ENCODE measurements around the gene NXPE1. TPM values are rescaled to one million over a fixed set of nuclear protein-coding genes. Genes with fewer than 3 reads are reported as not detected.

The NXPE1 gene
- total RNA-seq, 8 experiments from 2014 or later = 0.08 to 0.56 (median 0.36) TPM; not detected in 1

DNA sequence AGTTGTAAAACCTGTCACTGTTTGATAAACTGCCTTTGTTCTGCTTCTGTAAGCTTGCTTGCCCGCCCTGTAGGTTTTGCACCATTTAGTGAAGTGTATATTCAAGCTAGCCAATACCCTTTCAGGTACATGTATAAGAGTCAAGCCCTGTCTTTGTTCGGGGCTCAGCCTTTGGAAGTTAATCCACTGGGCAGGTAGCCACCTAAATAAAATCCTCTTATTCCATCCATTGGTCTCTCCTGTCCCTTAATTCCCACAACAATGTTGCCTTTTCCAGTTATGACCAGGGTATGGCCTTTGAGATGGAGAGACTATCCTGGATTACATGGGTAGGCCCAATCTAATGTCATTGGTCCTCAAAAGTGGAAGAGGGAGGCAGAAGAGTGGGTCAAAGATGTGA is 34.0 kb downstream of the NXPE1 start:
- in situ Hi-C loops (cut with MboI; ENCODE audit: low pct_unique_long_range_greater_than_20kb in 2 of 9, low sequenced_read_pairs in 9 of 9, unreplicated experiment in 9 of 9) = no loop called here
- Histone ChIP-seq H3K4me1 (replicated peaks in 1 of 2) (no peaks in the 10 kb centered on the region), H3K4me3 (no peak overlapping the region), H3K27ac (no peak overlapping the region)
- ATAC-seq (replicated peaks in 6 of 8) = no peak
- 0 to 100% (median 67%) methylated on average over 1 to 2 of the region's 2 CpGs; no CpG with 5 or more reads in 3 of the 10 experiments for WGBS, 10 experiments

DNA sequence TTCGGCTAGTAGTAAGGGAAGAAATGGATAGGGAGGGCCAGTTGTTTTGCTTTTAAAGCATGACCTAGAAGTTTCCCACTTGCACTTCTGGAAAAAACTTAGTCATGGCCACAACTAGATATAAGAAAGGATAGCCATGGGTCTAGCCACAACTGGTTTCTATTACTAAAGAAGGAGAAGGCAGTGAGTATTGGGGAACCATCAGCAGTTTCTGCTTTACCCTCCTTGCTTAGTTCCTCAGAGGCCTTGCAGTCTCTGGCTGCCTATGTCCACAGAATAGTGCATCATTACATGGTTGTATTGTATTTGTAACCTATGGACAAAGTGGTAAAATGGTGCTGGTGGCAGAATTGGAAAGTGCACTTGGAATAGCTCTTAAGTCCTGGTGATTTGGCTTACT is 35.6 kb downstream of the NXPE1 start:
- in situ Hi-C loops (cut with MboI; ENCODE audit: low pct_unique_long_range_greater_than_20kb in 2 of 9, low sequenced_read_pairs in 9 of 9, unreplicated experiment in 9 of 9) = no loop called here
- H3K4me3 ChIP-seq = no peak overlapping the region
- no peak for ATAC-seq (replicated peaks in 6 of 8)
- WGBS, 10 experiments = 60 to 89% (median 83%) methylated on average over 1 of the region's 1 CpG; no CpG with 5 or more reads in 4 of the 10 experiments
- H3K4me1 ChIP-seq (replicated peaks in 1 of 2) = no peaks in the 10 kb centered on the region
- no peak overlapping the region for H3K27ac ChIP-seq

DNA sequence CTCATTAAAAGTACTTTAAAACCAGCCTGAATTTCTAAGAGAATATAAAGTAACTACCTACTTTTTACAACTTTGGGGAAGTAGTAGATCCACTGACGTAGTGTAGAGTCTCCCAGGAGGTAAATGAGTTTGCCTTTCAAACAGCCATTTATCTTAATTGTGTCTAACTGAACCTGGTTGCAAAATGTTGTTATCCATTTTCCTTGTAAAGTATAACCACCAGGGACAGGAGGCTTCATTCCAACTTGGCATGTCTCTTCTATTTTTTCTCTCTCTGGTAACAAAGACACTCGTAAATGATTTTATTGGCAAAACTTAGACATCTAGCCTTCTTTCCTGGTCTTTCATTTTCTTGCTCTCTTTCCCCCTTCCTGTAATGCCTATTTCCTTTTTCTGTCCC is 36.9 kb downstream of the NXPE1 start:
- in situ Hi-C loops (cut with MboI; ENCODE audit: low pct_unique_long_range_greater_than_20kb in 2 of 9, low sequenced_read_pairs in 9 of 9, unreplicated experiment in 9 of 9) = no loop called here
- Histone ChIP-seq H3K4me3 (no peak overlapping the region), H3K27ac (no peak overlapping the region), H3K4me1 (replicated peaks in 1 of 2) (no peaks in the 10 kb centered on the region)
- no peak for ATAC-seq (replicated peaks in 6 of 8)
- WGBS, 10 experiments = 0 to 86% (median 71%) methylated on average over 1 to 2 of the region's 2 CpGs

DNA sequence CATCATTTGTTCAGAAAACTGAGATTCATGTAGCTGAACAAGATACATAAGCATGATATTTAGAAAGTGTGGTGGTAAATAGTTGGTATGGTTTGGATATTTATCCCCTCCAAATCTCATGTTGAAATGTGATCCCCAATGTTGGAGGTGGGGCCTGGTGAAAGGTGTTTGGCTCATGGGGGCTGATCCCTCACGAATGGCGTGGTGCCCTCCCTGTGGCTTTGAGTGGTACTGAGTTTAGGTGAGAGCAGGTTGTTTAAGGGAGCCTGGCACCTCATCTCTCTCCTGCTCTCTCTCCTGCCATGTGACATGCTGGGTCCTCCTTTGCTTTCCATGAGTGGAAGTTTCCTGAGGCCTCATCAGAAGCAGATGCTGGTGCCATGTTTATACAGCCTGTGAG is 48.1 kb downstream of the NXPE1 start:
- no peak for ATAC-seq (replicated peaks in 6 of 8)
- H3K27ac ChIP-seq = no peak overlapping the region
- no peaks in the 10 kb centered on the region for H3K4me1 ChIP-seq (replicated peaks in 1 of 2)
- 20 to 92% (median 58%) methylated on average over 1 to 2 of the region's 2 CpGs; no CpG with 5 or more reads in 7 of the 10 experiments for WGBS, 10 experiments
- in situ Hi-C loops (cut with MboI; ENCODE audit: low pct_unique_long_range_greater_than_20kb in 2 of 9, low sequenced_read_pairs in 9 of 9, unreplicated experiment in 9 of 9) = no loop called here
- H3K4me3 ChIP-seq = no peak overlapping the region

DNA sequence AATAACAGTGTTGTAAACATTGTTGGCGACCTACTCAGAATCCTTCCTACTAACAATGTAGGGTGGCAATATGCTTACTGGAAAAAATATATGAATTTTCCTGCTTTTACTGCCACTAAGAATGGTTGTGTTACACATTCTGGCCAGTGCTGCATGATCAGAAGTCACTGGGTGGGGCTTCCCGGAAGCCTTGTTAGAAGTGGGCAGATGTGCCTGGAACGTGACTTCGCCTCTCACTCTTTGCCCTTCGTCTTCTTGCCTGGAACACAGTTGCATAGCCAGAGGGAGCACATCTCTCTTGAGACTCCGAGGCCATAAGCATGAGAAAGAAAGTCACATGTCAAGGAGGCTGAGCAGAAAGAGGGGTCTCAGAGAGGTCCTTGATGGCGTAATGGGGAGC is 48.6 kb downstream of the NXPE1 start:
- peak in 1 of 8 experiments; percentile 95 for ATAC-seq (replicated peaks in 6 of 8)
- 15 to 95% (median 74%) methylated on average over 1 to 7 of the region's 7 CpGs; no CpG with 5 or more reads in 1 of the 10 experiments for WGBS, 10 experiments
- Histone ChIP-seq H3K4me3 (no peak overlapping the region), H3K27ac (no peak overlapping the region), H3K4me1 (replicated peaks in 1 of 2) (no peaks in the 10 kb centered on the region)
- in situ Hi-C loops (cut with MboI; ENCODE audit: low pct_unique_long_range_greater_than_20kb in 2 of 9, low sequenced_read_pairs in 9 of 9, unreplicated experiment in 9 of 9) = no loop called here

DNA sequence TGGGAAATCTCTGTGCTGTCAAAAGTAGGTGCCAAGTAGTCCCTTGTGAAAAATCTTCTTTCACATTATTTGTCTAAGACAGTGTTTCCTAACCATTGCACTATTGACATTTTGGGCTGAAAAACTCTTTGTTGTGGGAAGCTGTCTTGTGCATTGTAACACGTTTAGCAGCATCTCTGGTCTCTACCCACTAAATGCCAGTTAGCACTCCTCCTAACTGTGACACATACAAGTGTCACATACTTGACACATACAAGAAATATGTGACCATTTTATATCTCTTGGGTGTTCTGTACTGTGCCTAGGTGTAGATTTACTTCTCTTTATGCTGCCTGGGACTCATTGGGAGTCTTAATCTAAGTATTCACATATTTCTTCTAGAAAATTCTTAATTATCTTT is 57.8 kb downstream of the NXPE1 start:
- WGBS, 10 experiments = 0 to 100% (median 60%) methylated on average over 1 of the region's 1 CpG; no CpG with 5 or more reads in 3 of the 10 experiments
- in situ Hi-C loops (cut with MboI; ENCODE audit: low pct_unique_long_range_greater_than_20kb in 2 of 9, low sequenced_read_pairs in 9 of 9, unreplicated experiment in 9 of 9) = no loop called here
- no peak overlapping the region for H3K4me3 ChIP-seq

DNA sequence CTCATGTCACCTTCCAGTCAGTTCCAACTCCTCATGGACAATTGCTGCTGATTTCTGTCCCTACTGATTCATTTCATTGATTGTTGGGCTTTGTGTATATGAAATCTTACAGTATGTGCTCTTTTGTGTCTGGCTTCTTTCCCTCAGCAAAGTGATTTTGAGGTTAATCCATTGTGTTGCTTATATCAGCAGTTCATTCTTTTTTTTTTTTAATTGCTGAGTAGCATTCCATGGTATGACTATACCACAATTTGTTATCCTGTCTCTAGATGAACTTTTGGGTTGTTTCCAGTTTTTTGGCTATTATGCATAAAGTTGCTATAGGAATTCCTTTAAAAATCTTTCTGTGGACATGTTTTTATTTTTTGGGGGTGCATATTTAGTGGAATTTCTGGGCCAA is 59.9 kb downstream of the NXPE1 start:
- in situ Hi-C loops (cut with MboI; ENCODE audit: low pct_unique_long_range_greater_than_20kb in 2 of 9, low sequenced_read_pairs in 9 of 9, unreplicated experiment in 9 of 9) = no loop called here
- Histone ChIP-seq H3K4me3 (no peak overlapping the region), H3K4me1 (replicated peaks in 1 of 2) (no peaks in the 10 kb centered on the region), H3K27ac (no peak overlapping the region)
- ATAC-seq (replicated peaks in 6 of 8) = no peak

More for the DNA sequence above, 57.8 kb downstream of the NXPE1 start:
- Histone ChIP-seq H3K27ac (no peak overlapping the region), H3K4me1 (replicated peaks in 1 of 2) (no peaks in the 10 kb centered on the region)
- ATAC-seq (replicated peaks in 6 of 8) = no peak

DNA sequence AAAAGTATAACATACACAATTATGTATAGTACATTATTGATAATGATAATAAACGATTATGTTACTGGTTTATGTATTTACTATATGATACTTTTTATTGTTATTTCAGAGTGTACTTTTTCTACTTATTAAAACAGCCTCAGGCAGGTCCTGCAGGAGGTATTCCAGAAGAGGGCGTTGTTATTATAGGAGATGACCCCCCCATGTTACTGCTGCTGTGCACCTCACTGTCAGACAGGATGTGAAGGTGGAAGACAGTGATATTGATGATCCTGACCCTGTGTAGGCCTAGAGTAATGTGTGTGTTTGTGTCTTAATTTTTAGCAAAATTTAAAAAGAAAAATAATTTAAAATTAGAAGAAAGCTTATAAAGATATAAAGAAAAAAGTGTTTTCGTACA is 62.8 kb downstream of the NXPE1 start:
- Histone ChIP-seq H3K27ac (no peak overlapping the region), H3K4me3 (no peak overlapping the region), H3K4me1 (replicated peaks in 1 of 2) (no peaks in the 10 kb centered on the region)
- ATAC-seq (replicated peaks in 6 of 8) = no peak
- in situ Hi-C loops (cut with MboI; ENCODE audit: low pct_unique_long_range_greater_than_20kb in 2 of 9, low sequenced_read_pairs in 9 of 9, unreplicated experiment in 9 of 9) = no loop called here
- WGBS, 10 experiments = 38 to 100% (median 80%) methylated on average over 1 to 3 of the region's 3 CpGs; no CpG with 5 or more reads in 1 of the 10 experiments

DNA sequence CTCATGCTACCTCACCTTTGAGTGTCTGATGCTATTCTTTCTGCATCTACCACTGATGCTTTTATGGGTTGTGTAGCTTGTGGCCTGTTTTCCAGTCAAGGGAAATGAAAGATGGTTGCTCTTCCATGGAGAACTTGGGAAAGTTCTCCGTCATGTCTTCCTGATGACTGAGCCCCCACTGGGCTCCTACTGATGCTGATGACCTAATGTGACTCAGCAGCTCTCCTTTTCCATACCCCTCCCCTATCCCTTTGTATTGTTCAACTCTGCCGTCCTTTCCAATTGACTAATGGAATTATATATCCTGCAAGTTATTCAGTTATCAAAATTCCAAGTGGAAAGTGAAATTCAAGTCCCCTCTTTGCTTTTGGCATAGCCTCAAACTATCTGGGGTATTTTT is 75.8 kb downstream of the NXPE1 start:
- no peak for ATAC-seq (replicated peaks in 6 of 8)
- H3K4me1 ChIP-seq (replicated peaks in 1 of 2) = no peaks in the 10 kb centered on the region
- H3K27ac ChIP-seq = no peak overlapping the region
- no peak overlapping the region for H3K4me3 ChIP-seq
- WGBS, 10 experiments = 60 to 100% (median 80%) methylated on average over 1 to 2 of the region's 2 CpGs; no CpG with 5 or more reads in 1 of the 10 experiments
- in situ Hi-C loops (cut with MboI; ENCODE audit: low pct_unique_long_range_greater_than_20kb in 2 of 9, low sequenced_read_pairs in 9 of 9, unreplicated experiment in 9 of 9) = no loop called here

DNA sequence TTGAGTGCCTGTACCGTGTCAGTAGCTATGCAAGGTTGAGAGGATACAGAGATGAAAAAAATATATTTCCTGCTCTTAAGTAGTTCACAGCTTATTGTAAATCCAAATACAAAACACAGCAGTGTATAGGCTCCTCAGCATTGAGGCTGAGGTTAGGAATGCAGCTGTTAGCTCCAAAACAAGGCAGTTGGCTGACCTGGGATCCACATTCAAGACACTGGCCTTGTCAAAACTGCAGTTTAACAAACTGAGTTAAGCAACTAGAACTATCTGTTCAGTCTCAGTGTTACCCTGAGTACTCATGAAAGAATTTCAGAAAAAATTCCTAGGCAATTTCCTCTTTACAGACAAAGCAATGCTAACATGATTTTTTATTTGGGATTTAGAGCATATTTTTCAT is 77.6 kb downstream of the NXPE1 start:
- WGBS, 10 experiments = 60 to 100% (median 83%) methylated on average over 1 of the region's 1 CpG; no CpG with 5 or more reads in 5 of the 10 experiments
- peak in 1 of 8 experiments; percentile 45 for ATAC-seq (replicated peaks in 6 of 8)
- Histone ChIP-seq H3K4me3 (no peak overlapping the region), H3K4me1 (replicated peaks in 1 of 2) (no peaks in the 10 kb centered on the region), H3K27ac (no peak overlapping the region)
- in situ Hi-C loops (cut with MboI; ENCODE audit: low pct_unique_long_range_greater_than_20kb in 2 of 9, low sequenced_read_pairs in 9 of 9, unreplicated experiment in 9 of 9) = no loop called here

DNA sequence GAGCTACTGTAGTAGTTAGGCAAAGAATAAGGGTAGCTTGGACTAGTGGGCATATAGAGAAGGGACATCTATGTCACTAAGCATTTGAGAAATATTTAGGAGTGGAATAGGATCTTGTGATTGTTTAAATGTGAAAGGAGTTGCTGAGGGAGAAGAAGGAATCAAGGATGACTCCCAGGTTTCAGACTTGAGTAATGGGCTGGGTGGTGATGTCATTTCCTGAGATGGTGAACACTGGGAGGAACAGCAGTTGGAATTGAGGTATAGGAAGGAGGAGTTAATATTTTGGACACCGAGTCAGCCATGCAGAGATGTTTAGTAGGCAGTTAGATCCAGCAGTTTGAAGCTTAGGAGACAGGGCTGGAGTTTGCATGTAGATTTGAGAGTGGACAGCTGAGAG is 80.3 kb downstream of the NXPE1 start:
- in situ Hi-C loops (cut with MboI; ENCODE audit: low pct_unique_long_range_greater_than_20kb in 2 of 9, low sequenced_read_pairs in 9 of 9, unreplicated experiment in 9 of 9) = no loop called here
- 0 to 83% (median 50%) methylated on average over 1 of the region's 1 CpG; no CpG with 5 or more reads in 5 of the 10 experiments for WGBS, 10 experiments
- no peak overlapping the region for H3K4me3 ChIP-seq
- ATAC-seq (replicated peaks in 6 of 8) = no peak
- H3K4me1 ChIP-seq (replicated peaks in 1 of 2) = no peaks in the 10 kb centered on the region
- no peak overlapping the region for H3K27ac ChIP-seq

DNA sequence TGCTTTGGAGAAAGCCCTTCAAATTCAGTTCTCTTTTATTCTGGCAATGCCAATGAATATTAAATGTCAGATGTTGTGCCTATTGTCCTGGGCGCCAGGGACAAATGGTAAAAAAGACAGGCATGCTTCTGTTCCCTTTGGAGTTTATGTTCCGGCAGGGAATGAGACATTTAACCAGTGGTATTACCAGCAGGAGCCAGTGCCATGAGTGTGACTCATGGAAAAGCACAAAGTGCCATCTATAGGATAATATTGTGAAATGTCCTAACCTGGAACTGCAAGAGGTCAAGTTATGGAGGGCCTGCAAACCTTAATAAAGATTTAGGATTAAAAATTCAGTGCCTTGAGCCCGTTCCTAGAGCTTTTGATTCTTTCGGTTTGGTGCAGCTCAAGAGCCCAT is 80.9 kb downstream of the NXPE1 start:
- no peaks in the 10 kb centered on the region for H3K4me1 ChIP-seq (replicated peaks in 1 of 2)
- peak in 1 of 8 experiments; percentile 16 for ATAC-seq (replicated peaks in 6 of 8)
- H3K4me3 ChIP-seq = no peak overlapping the region
- in situ Hi-C loops (cut with MboI; ENCODE audit: low pct_unique_long_range_greater_than_20kb in 2 of 9, low sequenced_read_pairs in 9 of 9, unreplicated experiment in 9 of 9) = no loop called here
- H3K27ac ChIP-seq = no peak overlapping the region
- WGBS, 10 experiments = 0 to 70% (median 55%) methylated on average over 1 to 4 of the region's 4 CpGs; no CpG with 5 or more reads in 2 of the 10 experiments

DNA sequence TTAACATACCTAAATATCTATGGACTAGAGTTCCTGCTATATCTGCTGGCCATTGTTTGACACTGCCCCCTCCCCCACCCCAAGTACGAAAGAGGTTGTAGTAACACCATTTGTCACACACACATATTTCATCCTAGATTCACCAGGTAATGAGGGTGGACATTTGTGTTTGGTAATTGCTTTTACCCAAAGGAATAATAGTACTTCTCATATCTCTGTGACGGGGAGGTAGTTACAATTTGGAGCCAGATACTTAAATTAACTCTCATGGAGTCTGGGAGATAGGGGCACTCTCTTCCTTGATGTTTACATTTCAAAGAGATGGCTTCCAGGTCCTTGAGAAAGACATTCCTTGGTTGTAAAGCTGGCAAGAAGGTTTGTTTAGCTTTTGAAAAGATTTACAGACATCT is 81.7 kb downstream of the NXPE1 start:
- H3K4me1 ChIP-seq (replicated peaks in 1 of 2) = no peaks in the 10 kb centered on the region
- WGBS, 10 experiments = 17 to 100% (median 56%) methylated on average over 1 to 2 of the region's 2 CpGs; no CpG with 5 or more reads in 3 of the 10 experiments
- ATAC-seq (replicated peaks in 6 of 8) = no peak
- H3K27ac ChIP-seq = no peak overlapping the region
- in situ Hi-C loops (cut with MboI; ENCODE audit: low pct_unique_long_range_greater_than_20kb in 2 of 9, low sequenced_read_pairs in 9 of 9, unreplicated experiment in 9 of 9) = no loop called here
- no peak overlapping the region for H3K4me3 ChIP-seq

DNA sequence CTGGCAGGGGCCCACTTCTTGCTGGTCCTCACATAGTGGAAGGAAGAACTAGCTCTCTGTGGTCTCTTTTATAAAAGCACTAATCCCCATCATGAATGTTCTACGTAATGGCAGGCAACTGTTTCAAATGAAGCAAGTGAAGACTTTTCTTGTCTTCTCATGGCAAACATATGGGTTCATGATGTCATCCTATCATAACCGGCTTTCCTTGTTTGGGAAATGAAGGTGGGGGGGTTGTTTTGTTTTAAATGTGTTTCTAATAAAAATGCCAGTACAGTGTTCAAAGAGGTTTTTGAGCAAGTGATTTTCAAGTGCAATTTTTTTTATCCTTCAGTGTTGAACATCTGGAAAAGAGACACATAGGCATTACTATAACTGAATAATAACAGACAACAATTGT is 87.0 kb downstream of the NXPE1 start:
- WGBS, 10 experiments = 0 to 100% (median 90%) methylated on average over 1 to 2 of the region's 2 CpGs; no CpG with 5 or more reads in 1 of the 10 experiments
- H3K27ac ChIP-seq = no peak overlapping the region
- H3K4me3 ChIP-seq = no peak overlapping the region
- no peaks in the 10 kb centered on the region for H3K4me1 ChIP-seq (replicated peaks in 1 of 2)
- in situ Hi-C loops (cut with MboI; ENCODE audit: low pct_unique_long_range_greater_than_20kb in 2 of 9, low sequenced_read_pairs in 9 of 9, unreplicated experiment in 9 of 9) = no loop called here
- ATAC-seq (replicated peaks in 6 of 8) = no peak
